Left lung (tissue), 10 donors: ENCODE data around the gene PAPPA2. TPM values are rescaled to one million over a fixed set of nuclear protein-coding genes. Genes with fewer than 3 reads are reported as not detected.

Experiments
- ATAC-seq: fragments of 200-7000 bp; cut with Tn5 transposase; one replicate; pipeline ENCODE4 v1.9.1; 2020; ENCODE audit warnings: moderate library complexity
- DNase-seq, 4 donors: peaks; one replicate each; pipeline ENCODE4 v3.0.0-alpha.2; 2013 to 2020
- H3K27ac ChIP-seq, 2 donors: fragments of 200-600 bp; sonication (generic) in 1 of 2; one replicate each; pipeline versions ENCODE4 v1.5.0 to v1.8.0; 2020 to 2021
- H3K27me3 ChIP-seq, 2 donors: fragments of 200-600 bp; sonication (generic) in 1 of 2; one replicate each; pipeline versions ENCODE4 v1.5.0 to v1.8.0; 2020 to 2021
- H3K36me3 ChIP-seq, 2 donors: fragments of 200-600 bp; sonication (generic) in 1 of 2; one replicate each; pipeline versions ENCODE4 v1.5.0 to v1.8.0; 2020 to 2021
- H3K4me1 ChIP-seq, 2 donors: fragments of 200-600 bp; one replicate each; pipeline ENCODE4 v1.8.0; 2021
- H3K4me3 ChIP-seq, 2 donors: fragments of 200-600 bp; sonication (generic) in 1 of 2; one replicate each; pipeline versions ENCODE4 v1.5.0 to v1.8.0; 2020 to 2021; ENCODE audit warnings: mild to moderate bottlenecking in 1 of 2
- H3K9me3 ChIP-seq, 2 donors: fragments of 200-600 bp; sonication (generic) in 1 of 2; one replicate each; pipeline versions ENCODE4 v1.5.0 to v1.8.0; 2020 to 2021
- CTCF ChIP-seq, 2 donors: fragments of 200-600 bp; sonication (generic) in 1 of 2; IDR thresholded peaks; one replicate each; pipeline versions ENCODE4 v1.5.0 to v1.8.0; 2021; ENCODE audit warnings: antibody characterized with exemption in 2 of 2
- intact Hi-C, 2 donors: fragments of 100-400 bp; cut with DNase I; formaldehyde crosslinking; loops; one replicate each; pipeline versions ENCODE4 v1.11.2 to v1.14.2; 2022
- polyA plus RNA-seq, 6 donors: library from polyadenylated mRNA; unstranded; fragments of 120-200 nt; gene quantifications; one replicate each; pipeline ENCODE4 v1.2.1, GENCODE V29; 2013; ENCODE audit not compliant: insufficient read length in 6 of 6
- total RNA-seq, 2 donors: library from RNA; stranded (reverse); fragmentation: NEBNext Ultra II Directional; extraction: Animal tissue kit (Norgen Biotek cat#: 25700); gene quantifications; one replicate each; pipeline ENCODE4 v1.2.1, GENCODE V29; 2021
- donor health status: DM: no; HTN: yes; CAD: no.
- donor health status: DM: no; HTN: no; CAD: no.

The PAPPA2 gene
- total and polyA plus RNA-seq, 8 donors: 0.09 to 0.68 (median 0.27) TPM

DNA sequence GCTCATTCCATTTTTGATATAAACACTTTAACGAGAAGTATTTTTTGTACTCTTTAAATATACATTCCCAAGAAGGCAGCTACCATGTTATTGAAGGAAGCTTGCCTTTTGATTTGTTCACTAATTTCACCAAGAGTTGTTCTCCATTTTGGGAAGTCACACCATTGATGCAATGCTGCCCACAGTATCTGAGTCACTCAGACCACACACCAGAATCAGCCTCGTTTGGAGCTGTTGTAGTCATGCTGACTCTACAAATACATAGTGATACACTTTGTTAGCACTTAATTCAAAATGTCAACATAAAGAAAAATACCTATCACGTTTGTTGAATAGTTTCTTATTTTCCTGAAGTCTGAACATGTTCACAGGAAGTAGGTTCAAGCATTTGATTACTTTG is 78.7 kb downstream of the PAPPA2 start:
- TF ChIP-seq CTCF (IDR thresholded peaks at IDR 0.05): no peak
- intact Hi-C loops: no loop called here
- ATAC-seq (no peak), DNase-seq (no peak)
- H3K9me3 ChIP-seq: no peaks in the 10 kb centered on the region
- no peaks in the 10 kb centered on the region for H3K36me3 ChIP-seq
- H3K4me3 ChIP-seq: no peak overlapping the region
- H3K27me3 ChIP-seq: peaks cover 0 to 9% of the 10 kb centered on the region in 2 donors
- no peak overlapping the region for H3K27ac ChIP-seq
- H3K4me1 ChIP-seq: no peaks in the 10 kb centered on the region

- TF ChIP-seq CTCF (IDR thresholded peaks at IDR 0.05): no peak
- intact Hi-C loops: no loop called here
- H3K4me1 ChIP-seq: no peaks in the 10 kb centered on the region
- ATAC-seq (no peak), DNase-seq (no peak)
- H3K4me3 ChIP-seq: no peak overlapping the region
- no peak overlapping the region for H3K27ac ChIP-seq
- peaks cover 0 to 9% of the 10 kb centered on the region in 2 donors for H3K27me3 ChIP-seq
- H3K36me3 ChIP-seq: no peaks in the 10 kb centered on the region
- H3K9me3 ChIP-seq: no peaks in the 10 kb centered on the region
These were observed 79.4 kb downstream of the PAPPA2 start for GRCh38 chr1:176542352-176542751.

DNA sequence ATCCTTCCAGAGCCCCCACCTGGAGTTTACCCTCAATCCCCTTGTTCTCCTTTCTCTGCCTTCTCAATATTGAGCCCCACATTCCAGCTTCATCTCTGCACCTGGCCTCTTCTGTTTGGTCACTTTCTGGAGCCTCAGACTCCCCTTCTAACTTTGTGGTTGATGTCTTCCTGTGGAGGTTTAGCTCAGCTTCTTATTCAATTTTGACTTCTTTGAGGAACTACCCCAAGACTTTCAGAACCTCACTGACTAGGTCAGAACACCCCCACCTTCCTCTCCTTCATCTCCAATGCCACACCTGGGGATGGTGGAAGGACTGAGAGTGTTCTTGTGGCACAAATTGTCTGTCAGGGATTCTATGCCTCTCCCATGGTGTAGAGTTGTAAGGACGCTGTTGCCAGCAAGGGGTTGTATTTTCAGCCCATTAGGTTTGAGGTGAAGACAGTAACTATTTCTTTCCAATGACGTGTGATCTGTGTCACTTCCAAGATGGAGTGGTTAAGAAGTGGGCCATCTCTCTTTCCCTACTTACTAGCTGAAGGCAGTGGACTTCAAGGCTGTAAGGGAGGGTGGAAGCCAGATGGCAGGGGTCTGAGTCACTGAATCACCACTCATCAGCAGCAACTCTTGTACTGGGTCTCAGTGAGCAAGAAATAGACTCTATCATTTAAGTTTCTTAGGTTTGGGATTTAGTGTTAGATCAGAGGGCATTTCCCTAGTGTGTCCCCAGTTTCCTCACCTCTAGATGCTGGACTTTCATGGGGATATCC is 80.6 kb downstream of the PAPPA2 start:
- no peaks in the 10 kb centered on the region for H3K36me3 ChIP-seq
- H3K27ac ChIP-seq: no peak overlapping the region
- DNase-seq (no peak), ATAC-seq (no peak)
- H3K9me3 ChIP-seq: no peaks in the 10 kb centered on the region
- intact Hi-C loops: no loop called here
- H3K27me3 ChIP-seq: peaks cover 0 to 9% of the 10 kb centered on the region in 2 donors
- no peaks in the 10 kb centered on the region for H3K4me1 ChIP-seq
- H3K4me3 ChIP-seq: no peak overlapping the region
- no peak for TF ChIP-seq CTCF (IDR thresholded peaks at IDR 0.05)

DNA sequence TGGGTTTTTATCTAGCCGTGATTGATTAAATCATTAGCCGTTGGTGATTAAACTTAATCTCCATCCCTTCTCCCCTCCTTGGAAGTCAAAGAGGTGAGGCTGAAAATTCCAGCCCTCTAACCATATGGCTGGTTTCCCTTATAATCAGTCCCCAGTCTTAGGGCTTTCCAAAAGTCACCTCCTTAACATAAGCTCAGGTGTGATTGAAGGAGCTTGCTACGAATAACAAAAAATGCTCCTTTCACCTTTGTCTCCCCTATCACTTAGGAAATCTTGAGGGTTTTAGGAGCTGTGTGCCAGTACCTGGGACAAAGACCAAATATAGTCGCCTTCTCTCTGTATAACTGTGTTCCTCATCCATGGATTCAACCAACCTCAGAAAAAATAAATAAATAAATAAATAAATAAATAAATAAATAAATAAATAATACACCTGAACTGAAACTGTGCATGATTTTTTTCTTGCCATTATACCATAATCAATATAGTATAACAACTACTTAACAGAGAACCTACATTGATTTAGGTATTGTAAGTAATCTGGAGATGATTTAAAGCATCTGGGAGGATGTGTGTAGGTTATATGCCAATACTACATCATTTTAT is 82.2 kb downstream of the PAPPA2 start:
- no peaks in the 10 kb centered on the region for H3K4me1 ChIP-seq
- H3K9me3 ChIP-seq: no peaks in the 10 kb centered on the region
- no peak overlapping the region for H3K4me3 ChIP-seq
- no peak for TF ChIP-seq CTCF (IDR thresholded peaks at IDR 0.05)
- peaks cover 0 to 9% of the 10 kb centered on the region in 2 donors for H3K27me3 ChIP-seq
- ATAC-seq: no peak
- DNase-seq: no peak
- intact Hi-C loops: no loop called here
- H3K36me3 ChIP-seq: no peaks in the 10 kb centered on the region
- no peak overlapping the region for H3K27ac ChIP-seq

DNA sequence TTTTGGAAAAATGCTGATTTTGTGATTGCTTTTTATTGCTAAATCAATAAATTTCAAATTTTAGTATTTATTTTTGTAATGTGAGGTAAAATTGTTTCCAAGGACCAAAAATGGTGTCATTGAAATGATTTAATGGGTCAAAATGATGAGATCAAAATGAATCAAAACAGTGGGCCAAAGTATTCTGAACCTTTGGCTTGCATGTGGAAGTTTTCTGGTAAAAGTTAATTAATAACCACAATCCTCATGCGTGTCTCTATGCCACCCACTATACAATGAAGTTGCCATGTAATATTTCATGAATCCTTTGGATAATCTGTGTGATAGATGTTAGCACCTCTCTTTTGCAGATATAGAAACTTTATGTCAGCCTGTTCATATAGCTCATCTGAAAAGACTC is 83.8 kb downstream of the PAPPA2 start:
- H3K36me3 ChIP-seq: no peaks in the 10 kb centered on the region
- H3K27me3 ChIP-seq: peaks cover 0 to 14% of the 10 kb centered on the region in 2 donors
- no peaks in the 10 kb centered on the region for H3K4me1 ChIP-seq
- no peak for ATAC-seq
- H3K9me3 ChIP-seq: no peaks in the 10 kb centered on the region
- no peak overlapping the region for H3K4me3 ChIP-seq
- DNase-seq: no peak
- TF ChIP-seq CTCF (IDR thresholded peaks at IDR 0.05): no peak
- H3K27ac ChIP-seq: no peak overlapping the region
- intact Hi-C loops: no loop called here
